ENCODE data around the gene TMA16. TPM values are rescaled to one million over a fixed set of nuclear protein-coding genes. Genes with fewer than 3 reads are reported as not detected.

TMA16 gene
- polyA plus RNA-seq, 2 of the 4 experiments (the other 2 are of a cell fraction), result 28.5 to 36.1 TPM

DNA sequence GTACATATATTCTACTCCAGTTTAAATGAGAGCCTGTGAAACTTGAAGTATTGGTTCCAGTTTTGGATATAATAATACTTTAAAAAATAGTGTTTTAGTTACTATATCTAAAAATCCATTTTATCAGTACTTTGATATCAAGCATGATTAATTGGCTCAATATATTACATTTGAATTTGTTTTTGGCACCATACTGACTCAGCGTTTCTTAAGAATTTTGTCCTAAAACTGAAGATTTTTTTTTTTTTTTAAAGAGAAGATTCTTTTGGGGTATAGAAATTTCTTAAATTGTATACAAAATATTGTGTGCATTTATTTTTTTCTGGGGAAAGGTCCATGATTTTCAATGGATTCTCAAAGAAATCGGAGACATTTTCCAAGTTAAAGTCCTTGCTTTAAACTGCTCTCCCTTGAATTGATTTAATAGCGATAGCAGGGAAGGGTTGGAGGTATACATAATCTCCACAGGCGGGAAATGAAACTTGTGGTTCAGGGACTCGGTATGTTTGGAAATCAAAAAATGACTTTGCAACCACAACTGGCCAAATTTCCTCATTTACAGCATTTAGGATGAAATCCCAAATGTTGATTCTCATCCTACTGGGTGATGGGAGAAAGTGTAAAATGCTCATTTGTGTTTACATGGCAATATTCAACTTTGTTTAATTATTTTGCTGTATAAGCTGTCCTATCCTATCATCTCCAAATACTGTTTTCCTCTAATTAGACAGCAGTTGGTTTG is 62.3 kb downstream of the TMA16 start:
- DNase-seq (ENCODE audit: low read depth in 1 of 2, low spot score in 1 of 2), result no peak
- 32% methylated on average over 5 of the region's 5 CpGs for WGBS (ENCODE audit: missing lambda C conversion rate)
- H3K27ac ChIP-seq, result no peak overlapping the region
- H3K4me1 ChIP-seq, result no peaks in the 10 kb centered on the region
- POLR2A ChIA-PET, result no interaction called here
- CTCF ChIA-PET, result interaction anchor here (1.1 to 4.3 kb wide), 7 partner anchors 16 to 1174 kb away, joined by 3 to 24 read pairs (median 4); no protein-coding TSS in a partner anchor
- no peak overlapping the region for H3K4me2 ChIP-seq
- no peak for ATAC-seq
- H3K9me3 ChIP-seq, result no peaks in the 10 kb centered on the region
- no peak for FAIRE-seq
- no peak overlapping the region for H3K4me3 ChIP-seq
- TF ChIP-seq, protein P1, sequence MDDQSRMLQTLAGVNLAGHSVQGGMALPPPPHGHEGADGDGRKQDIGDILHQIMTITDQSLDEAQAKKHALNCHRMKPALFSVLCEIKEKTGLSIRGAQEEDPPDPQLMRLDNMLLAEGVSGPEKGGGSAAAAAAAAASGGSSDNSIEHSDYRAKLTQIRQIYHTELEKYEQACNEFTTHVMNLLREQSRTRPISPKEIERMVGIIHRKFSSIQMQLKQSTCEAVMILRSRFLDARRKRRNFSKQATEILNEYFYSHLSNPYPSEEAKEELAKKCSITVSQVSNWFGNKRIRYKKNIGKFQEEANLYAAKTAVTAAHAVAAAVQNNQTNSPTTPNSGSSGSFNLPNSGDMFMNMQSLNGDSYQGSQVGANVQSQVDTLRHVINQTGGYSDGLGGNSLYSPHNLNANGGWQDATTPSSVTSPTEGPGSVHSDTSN (IDR thresholded peaks at IDR 0.05), result no peak
- TF ChIP-seq MAFK (IDR thresholded peaks at IDR 0.05; ENCODE audit: partially characterized antibody) (no peak), FOSL2 (IDR thresholded peaks at IDR 0.05) (no peak), FOSL2 (CRISPR knock-in tag; IDR thresholded peaks at IDR 0.05) (no peak)

DNA sequence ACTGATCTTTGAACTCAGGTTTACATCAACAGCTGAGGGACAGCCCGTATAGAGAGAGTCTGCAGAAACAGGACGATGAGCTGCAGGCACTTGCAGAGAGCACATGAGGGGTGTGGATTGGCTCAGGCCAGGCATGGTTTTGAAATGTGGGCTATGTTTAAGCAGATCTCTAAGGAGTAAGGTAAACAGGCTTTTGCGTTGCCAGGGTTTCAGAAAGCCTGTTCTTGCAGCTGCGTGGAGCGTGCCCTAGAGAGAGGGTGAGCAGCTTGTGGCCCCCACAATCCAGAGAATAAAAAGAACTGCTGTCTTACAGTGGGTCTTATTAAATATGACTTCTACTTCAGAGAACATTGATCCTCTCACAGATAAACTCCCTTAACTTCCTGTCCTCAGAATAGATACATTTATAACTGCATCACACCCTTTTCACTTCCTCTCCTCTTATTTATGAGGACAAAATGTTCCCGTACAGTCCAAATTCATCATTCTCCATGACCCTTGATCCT is 64.1 kb downstream of the TMA16 start:
- ChIA-PET POLR2A (no interaction called here), CTCF (interaction anchor here (1.1 kb wide), 1 partner anchor 1175 kb away, joined by 3 read pairs; no protein-coding TSS in a partner anchor)
- ATAC-seq (no peak), FAIRE-seq (no peak), DNase-seq (ENCODE audit: low read depth in 1 of 2, low spot score in 1 of 2) (no peak)
- no peak overlapping the region for H3K27ac ChIP-seq
- H3K4me1 ChIP-seq, result no peaks in the 10 kb centered on the region
- TF ChIP-seq FOSB (CRISPR knock-in tag; IDR thresholded peaks at IDR 0.05), result no peak
- TF ChIP-seq, protein P2, sequence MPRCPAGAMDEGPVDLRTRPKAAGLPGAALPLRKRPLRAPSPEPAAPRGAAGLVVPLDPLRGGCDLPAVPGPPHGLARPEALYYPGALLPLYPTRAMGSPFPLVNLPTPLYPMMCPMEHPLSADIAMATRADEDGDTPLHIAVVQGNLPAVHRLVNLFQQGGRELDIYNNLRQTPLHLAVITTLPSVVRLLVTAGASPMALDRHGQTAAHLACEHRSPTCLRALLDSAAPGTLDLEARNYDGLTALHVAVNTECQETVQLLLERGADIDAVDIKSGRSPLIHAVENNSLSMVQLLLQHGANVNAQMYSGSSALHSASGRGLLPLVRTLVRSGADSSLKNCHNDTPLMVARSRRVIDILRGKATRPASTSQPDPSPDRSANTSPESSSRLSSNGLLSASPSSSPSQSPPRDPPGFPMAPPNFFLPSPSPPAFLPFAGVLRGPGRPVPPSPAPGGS (IDR thresholded peaks at IDR 0.05), result no peak
- no peak for TF ChIP-seq HOXB5 (CRISPR knock-in tag; IDR thresholded peaks at IDR 0.05)
- no peak for TF ChIP-seq CHD2 (IDR thresholded peaks at IDR 0.05; ENCODE audit: low read length, partially characterized antibody)
- TF ChIP-seq HOXA7 (CRISPR knock-in tag; IDR thresholded peaks at IDR 0.05), result no peak
- TF ChIP-seq JUNB (IDR thresholded peaks at IDR 0.05), result no peak
- TF ChIP-seq KDM1A (IDR thresholded peaks at IDR 0.05; ENCODE audit: low read depth), result no peak
- TF ChIP-seq, protein P3, sequence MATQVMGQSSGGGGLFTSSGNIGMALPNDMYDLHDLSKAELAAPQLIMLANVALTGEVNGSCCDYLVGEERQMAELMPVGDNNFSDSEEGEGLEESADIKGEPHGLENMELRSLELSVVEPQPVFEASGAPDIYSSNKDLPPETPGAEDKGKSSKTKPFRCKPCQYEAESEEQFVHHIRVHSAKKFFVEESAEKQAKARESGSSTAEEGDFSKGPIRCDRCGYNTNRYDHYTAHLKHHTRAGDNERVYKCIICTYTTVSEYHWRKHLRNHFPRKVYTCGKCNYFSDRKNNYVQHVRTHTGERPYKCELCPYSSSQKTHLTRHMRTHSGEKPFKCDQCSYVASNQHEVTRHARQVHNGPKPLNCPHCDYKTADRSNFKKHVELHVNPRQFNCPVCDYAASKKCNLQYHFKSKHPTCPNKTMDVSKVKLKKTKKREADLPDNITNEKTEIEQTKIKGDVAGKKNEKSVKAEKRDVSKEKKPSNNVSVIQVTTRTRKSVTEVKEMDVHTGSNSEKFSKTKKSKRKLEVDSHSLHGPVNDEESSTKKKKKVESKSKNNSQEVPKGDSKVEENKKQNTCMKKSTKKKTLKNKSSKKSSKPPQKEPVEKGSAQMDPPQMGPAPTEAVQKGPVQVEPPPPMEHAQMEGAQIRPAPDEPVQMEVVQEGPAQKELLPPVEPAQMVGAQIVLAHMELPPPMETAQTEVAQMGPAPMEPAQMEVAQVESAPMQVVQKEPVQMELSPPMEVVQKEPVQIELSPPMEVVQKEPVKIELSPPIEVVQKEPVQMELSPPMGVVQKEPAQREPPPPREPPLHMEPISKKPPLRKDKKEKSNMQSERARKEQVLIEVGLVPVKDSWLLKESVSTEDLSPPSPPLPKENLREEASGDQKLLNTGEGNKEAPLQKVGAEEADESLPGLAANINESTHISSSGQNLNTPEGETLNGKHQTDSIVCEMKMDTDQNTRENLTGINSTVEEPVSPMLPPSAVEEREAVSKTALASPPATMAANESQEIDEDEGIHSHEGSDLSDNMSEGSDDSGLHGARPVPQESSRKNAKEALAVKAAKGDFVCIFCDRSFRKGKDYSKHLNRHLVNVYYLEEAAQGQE (IDR thresholded peaks at IDR 0.05), result no peak
- no peak for TF ChIP-seq KDM5A (IDR thresholded peaks at IDR 0.05)
- H3K9me3 ChIP-seq, result no peaks in the 10 kb centered on the region
- WGBS (ENCODE audit: missing lambda C conversion rate), result 26% methylated on average over 6 of the region's 6 CpGs
- no peak overlapping the region for H3K4me2 ChIP-seq
- H3K4me3 ChIP-seq, result no peak overlapping the region

DNA sequence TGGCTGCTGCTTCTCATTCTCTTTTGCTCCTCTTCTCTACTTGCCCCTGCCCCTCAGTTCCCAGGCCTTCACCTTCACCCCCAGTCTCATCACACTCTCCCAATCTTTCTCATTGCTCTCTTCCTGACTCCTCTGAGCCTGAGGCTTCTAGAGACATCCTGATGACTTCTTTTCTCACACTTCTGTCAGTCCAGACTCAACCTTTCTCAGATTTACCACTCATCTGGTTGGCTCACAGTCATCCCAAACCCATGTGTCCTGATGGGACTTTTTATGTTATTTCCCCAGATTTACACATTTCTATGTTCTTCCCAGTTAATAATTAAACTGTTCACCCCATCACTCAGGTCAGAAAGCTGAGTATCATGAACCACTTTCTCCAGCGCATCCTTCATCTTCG is 68.0 kb downstream of the TMA16 start:
- ChIA-PET POLR2A (no interaction called here), CTCF (no interaction called here)
- ATAC-seq (no peak), FAIRE-seq (no peak), DNase-seq (ENCODE audit: low read depth in 1 of 2, low spot score in 1 of 2) (no peak)
- Histone ChIP-seq H3K4me3 (no peak overlapping the region), H3K4me2 (no peak overlapping the region), H3K27ac (no peak overlapping the region), H3K9me3 (no peaks in the 10 kb centered on the region), H3K4me1 (no peaks in the 10 kb centered on the region)
- WGBS (ENCODE audit: missing lambda C conversion rate), result 67% methylated on average over 2 of the region's 2 CpGs
- TF ChIP-seq, protein P4, sequence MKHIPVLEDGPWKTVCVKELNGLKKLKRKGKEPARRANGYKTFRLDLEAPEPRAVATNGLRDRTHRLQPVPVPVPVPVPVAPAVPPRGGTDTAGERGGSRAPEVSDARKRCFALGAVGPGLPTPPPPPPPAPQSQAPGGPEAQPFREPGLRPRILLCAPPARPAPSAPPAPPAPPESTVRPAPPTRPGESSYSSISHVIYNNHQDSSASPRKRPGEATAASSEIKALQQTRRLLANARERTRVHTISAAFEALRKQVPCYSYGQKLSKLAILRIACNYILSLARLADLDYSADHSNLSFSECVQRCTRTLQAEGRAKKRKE (CRISPR knock-in tag; IDR thresholded peaks at IDR 0.05; ENCODE audit: low read depth), result no peak
- TF ChIP-seq, protein P5, sequence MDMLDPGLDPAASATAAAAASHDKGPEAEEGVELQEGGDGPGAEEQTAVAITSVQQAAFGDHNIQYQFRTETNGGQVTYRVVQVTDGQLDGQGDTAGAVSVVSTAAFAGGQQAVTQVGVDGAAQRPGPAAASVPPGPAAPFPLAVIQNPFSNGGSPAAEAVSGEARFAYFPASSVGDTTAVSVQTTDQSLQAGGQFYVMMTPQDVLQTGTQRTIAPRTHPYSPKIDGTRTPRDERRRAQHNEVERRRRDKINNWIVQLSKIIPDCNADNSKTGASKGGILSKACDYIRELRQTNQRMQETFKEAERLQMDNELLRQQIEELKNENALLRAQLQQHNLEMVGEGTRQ (IDR thresholded peaks at IDR 0.05), result no peak
- TF ChIP-seq HOXB5 (CRISPR knock-in tag; IDR thresholded peaks at IDR 0.05) (no peak), EHF (CRISPR knock-in tag; IDR thresholded peaks at IDR 0.05) (no peak)

Measured in A549 (cell line).